K562 (cell line): Measurements from ENCODE around the gene RSF1. TPM values are rescaled to one million over a fixed set of nuclear protein-coding genes. Genes with fewer than 3 reads are reported as not detected.

ENCODE experiments used
- ATAC-seq: fragments of 200-7000 bp; cut with Tn5 transposase; 3 replicates; pipeline ENCODE4 v1.9.1; 2020; ENCODE audit warnings: moderate library complexity
- BruUV-seq: library from RNA; stranded (reverse); fragments of 400-500 nt; replicated peaks from 2 replicates; lab custom pipeline; 2021; lab: Mats Ljungman, UMichigan
- CTCF ChIA-PET: fragments of 300-600 bp; formaldehyde crosslinking; extraction: SDS; loops from one replicate; lab custom pipeline; 2021; ENCODE audit warnings: low intra/inter-chr PET ratio; lab: Yijun Ruan, JAX
- POLR2A ChIA-PET: fragments of 300-600, 350-650 bp; sonication (Branson Sonifier 250); formaldehyde crosslinking; extraction: SDS; loops from one replicate; lab custom pipeline; 2021; ENCODE audit warnings: antibody characterized with exemption, inconsistent platforms; lab: Yijun Ruan, JAX
- DNase-seq, 4 experiments: peaks; one replicate each; pipeline versions ENCODE4 v3.0.0 to v3.0.0-alpha.2; 2011 to 2018; ENCODE audit warnings: low spot score in 3 of 4, mixed read lengths in 3 of 4; ENCODE audit errors: extremely low read depth in 1 of 4
- FAIRE-seq: peaks from 2 replicates; lab custom pipeline; 2011; peaks lifted over from hg19 to GRCh38; lab: Jason Lieb, UNC
- H2AFZ ChIP-seq: 2 replicates; pipeline ENCODE4 v1.6.0; 2011; ENCODE audit warnings: low read depth, low read length, control low read depth, inconsistent platforms
- H3K27ac ChIP-seq: fragments of 200-600 bp; 3 replicates; pipeline ENCODE4 v1.8.0; 2011; ENCODE audit warnings: low read depth, mild to moderate bottlenecking, control low read depth, inconsistent platforms, low read length, moderate library complexity, mixed read lengths; ENCODE audit errors: extremely low read depth
- H3K27me3 ChIP-seq, 2 experiments: fragments of 300-600 bp in 1 of 2; 2 replicates in 1 of 2; 3 replicates in 1 of 2; pipeline versions ENCODE4 v1.6.0 to v1.8.0; 2011; ENCODE audit warnings: inconsistent platforms in 2 of 2, low read length in 2 of 2, mild to moderate bottlenecking in 1 of 2, mixed read lengths in 1 of 2, moderate library complexity in 1 of 2; ENCODE audit not compliant: control insufficient read depth in 2 of 2, insufficient read depth in 2 of 2
- H3K36me3 ChIP-seq: fragments of 300-600 bp; 3 replicates; pipeline ENCODE4 v1.8.0; 2011; ENCODE audit warnings: mild to moderate bottlenecking, low read length, inconsistent platforms; ENCODE audit not compliant: control insufficient read depth, insufficient read depth
- H3K4me1 ChIP-seq, 2 experiments: fragments of 200-600 bp in 1 of 2; replicated peaks in 1 of 2; 2 replicates in 1 of 2; 3 replicates in 1 of 2; pipeline versions ENCODE4 v1.5.1 to v1.8.0; 2011; ENCODE audit warnings: inconsistent platforms in 2 of 2, low read length in 2 of 2, mild to moderate bottlenecking in 1 of 2, mixed read lengths in 1 of 2, moderate library complexity in 1 of 2; ENCODE audit not compliant: control insufficient read depth in 2 of 2, insufficient read depth in 2 of 2
- H3K4me2 ChIP-seq: 2 replicates; pipeline ENCODE4 v1.6.1; 2011; ENCODE audit warnings: low read length, control low read depth, inconsistent platforms, mixed read lengths; ENCODE audit not compliant: insufficient read depth
- H3K4me3 ChIP-seq: fragments of 200-600 bp; sonication (generic), shearing (Covaris generic); 2 replicates; pipeline ENCODE4 v1.5.1; 2016; ENCODE audit warnings: control low read depth, inconsistent platforms
- H3K79me2 ChIP-seq: fragments of 200-600 bp; 3 replicates; pipeline ENCODE4 v1.8.0; 2011; ENCODE audit warnings: low read length, inconsistent platforms; ENCODE audit not compliant: control insufficient read depth, insufficient read depth
- H3K9ac ChIP-seq, 2 experiments: 2 replicates each; pipeline versions ENCODE4 v1.6.0 to v1.6.1; 2011; ENCODE audit warnings: low read depth in 2 of 2, low read length in 2 of 2, control low read depth in 1 of 2, inconsistent platforms in 1 of 2, mild to moderate bottlenecking in 1 of 2, mixed read lengths in 1 of 2; ENCODE audit not compliant: insufficient read depth in 1 of 2
- H3K9me1 ChIP-seq: one replicate; pipeline ENCODE4 v1.6.0; 2011; ENCODE audit warnings: inconsistent platforms, mild to moderate bottlenecking, low read length, moderate library complexity; ENCODE audit not compliant: control insufficient read depth, insufficient read depth
- H3K9me3 ChIP-seq: replicated peaks from 2 replicates; pipeline ENCODE4 v1.5.1; 2011; ENCODE audit warnings: low read depth, low read length, inconsistent platforms; ENCODE audit not compliant: control insufficient read depth, insufficient read depth
- H4K20me1 ChIP-seq: replicated peaks from 2 replicates; pipeline ENCODE4 v1.6.1; 2011; ENCODE audit warnings: low read length, inconsistent platforms, mixed read lengths; ENCODE audit not compliant: control insufficient read depth, insufficient read depth
- ARID1B ChIP-seq: fragments of 450-650 bp; IDR thresholded peaks from 2 replicates; pipeline ENCODE4 v1.6.1; 2016; ENCODE audit warnings: antibody characterized with exemption, mild to moderate bottlenecking, inconsistent platforms
- BDP1 ChIP-seq: IDR thresholded peaks from 3 replicates; pipeline ENCODE4 v1.6.1; 2011; ENCODE audit not compliant: insufficient read length, insufficient read depth
- DDX20 ChIP-seq: fragments of 450-650 bp; IDR thresholded peaks from 2 replicates; pipeline ENCODE4 v1.6.1; 2016; ENCODE audit warnings: missing genetic modification characterization, low read depth, mild to moderate bottlenecking, missing compliant biosample characterization, moderate library complexity
- DPF2 ChIP-seq: fragments of 450-650 bp; IDR thresholded peaks from 2 replicates; pipeline ENCODE4 v1.6.1; 2016
- FOSL1 ChIP-seq: fragments of 200-800 bp; sonication (Bioruptor generic); conservative IDR thresholded peaks from 2 replicates; pipeline ENCODE4 v1.6.1; 2016; ENCODE audit warnings: missing genetic modification characterization, missing compliant biosample characterization
- FOXP4 ChIP-seq: sonication (generic); formaldehyde crosslinking; IDR thresholded peaks from 2 replicates; pipeline ENCODE4 v1.8.0; 2022; ENCODE audit warnings: mild to moderate bottlenecking, missing genetic modification reagents, borderline replicate concordance
- HMG20B ChIP-seq: fragments of 250-450 bp; sonication (Bioruptor Pico); IDR thresholded peaks from 2 replicates; pipeline ENCODE4 v1.5.0; 2021; ENCODE audit warnings: mild to moderate bottlenecking
- MTA1 ChIP-seq: fragments of 450-650 bp; IDR thresholded peaks from 2 replicates; pipeline ENCODE4 v1.6.1; 2017; ENCODE audit warnings: borderline replicate concordance
- NFATC3 ChIP-seq: fragments of 450-650 bp; IDR thresholded peaks from 2 replicates; pipeline ENCODE4 v1.6.1; 2017; ENCODE audit warnings: mild to moderate bottlenecking
- NR2C2 ChIP-seq, 2 experiments: fragments of 200-800 bp in 1 of 2; sonication (Bioruptor generic) in 1 of 2; sonication (generic) in 1 of 2; formaldehyde crosslinking in 1 of 2; IDR thresholded peaks; 2 replicates each; pipeline versions ENCODE4 v1.6.1 to v1.8.0; 2016 to 2022; ENCODE audit warnings: mild to moderate bottlenecking in 1 of 2, missing compliant biosample characterization in 1 of 2, missing genetic modification characterization in 1 of 2, missing genetic modification reagents in 1 of 2
- RFX5 ChIP-seq: IDR thresholded peaks from 2 replicates; pipeline ENCODE4 v1.6.1; 2011; ENCODE audit warnings: low read depth, mild to moderate bottlenecking, improper control_type of control experiment, low read length
- SFPQ ChIP-seq: fragments of 200-400 bp; formaldehyde crosslinking; IDR thresholded peaks from 2 replicates; pipeline ENCODE4 v1.6.1; 2017; ENCODE audit warnings: mild to moderate bottlenecking, low read depth, low read length, moderate library complexity
- SLC30A9 ChIP-seq: fragments of 250-450 bp; sonication (Bioruptor Pico); IDR thresholded peaks from 2 replicates; pipeline ENCODE4 v1.8.0; 2022; ENCODE audit warnings: mild to moderate bottlenecking, moderate library complexity
- SMARCA4 ChIP-seq: fragments of 450-650 bp; IDR thresholded peaks from 2 replicates; pipeline ENCODE4 v1.6.1; 2016
- SNIP1 ChIP-seq: fragments of 450-650 bp; IDR thresholded peaks from 2 replicates; pipeline ENCODE4 v1.7.1; 2017; ENCODE audit warnings: low read depth, mild to moderate bottlenecking
- TCF3 ChIP-seq: sonication (generic); formaldehyde crosslinking; IDR thresholded peaks from 2 replicates; pipeline ENCODE4 v1.4.0; 2020; ENCODE audit warnings: mild to moderate bottlenecking, missing genetic modification reagents
- TCF7L2 ChIP-seq: fragments of 150-350 bp; IDR thresholded peaks from 2 replicates; pipeline ENCODE4 v1.6.1; 2016; ENCODE audit warnings: low read depth, mild to moderate bottlenecking, low read length, moderate library complexity
- VEZF1 ChIP-seq: fragments of 200-800 bp; sonication (Bioruptor generic); IDR thresholded peaks from 2 replicates; pipeline ENCODE4 v1.6.1; 2017; ENCODE audit warnings: missing genetic modification characterization, missing compliant biosample characterization
- WGBS: fragments of 100-300 bp; shearing (Covaris generic); methylation state at CpG from one replicate; pipeline ENCODE4 v1.1.6; 2016; ENCODE audit warnings: low coverage, mixed read lengths; ENCODE audit not compliant: insufficient coverage; ENCODE audit errors: missing lambda C conversion rate; 5-methylcytosine and 5-hydroxymethylcytosine counted together
- in situ Hi-C: fragments of 300-500 bp; cut with MboI; formaldehyde crosslinking; loops from 4 replicates; pipeline ENCODE4 v1.15.0; 2018; ENCODE audit warnings: inconsistent platforms, mixed read lengths
- intact Hi-C: fragments of 100-400 bp; cut with micrococcal nuclease; formaldehyde crosslinking; loops from 2 replicates; pipeline ENCODE4 v1.14.2; 2022
- polyA plus RNA-seq, 8 experiments: library from polyadenylated mRNA; depleted of rRNA in 4 of 8; stranded (reverse) in 5 of 8; unstranded in 3 of 8; fragments of >200 nt; fragmentation: Nextera tagmentation in 2 of 8; fragmentation: Illumina TruSeq in 1 of 8; extraction: Ambion mirVana in 2 of 8; extraction: Trizol in 1 of 8; gene quantifications; 2 replicates each; pipeline versions ENCODE4 v1.2.1 to v1.2.3, GENCODE V29; 2011 to 2014; ENCODE audit warnings: inconsistent platforms in 1 of 8, missing spikeins in 1 of 8
- total RNA-seq, 7 experiments: library from RNA; depleted of rRNA in 6 of 7; stranded (reverse); fragments of >200 nt in 6 of 7; fragmentation: Illumina TruSeq in 2 of 7; extraction: Trizol in 2 of 7; gene quantifications; 2 replicates each; pipeline versions ENCODE4 v1.2.1 to v1.2.3, GENCODE V29; 2011 to 2021; ENCODE audit warnings: low replicate concordance in 1 of 7

Gene RSF1
- total and polyA plus RNA-seq, 9 of the 15 experiments (the other 6 are each of a cell fraction or from before 2014, with no cell fraction given): 9.7 to 63.6 (median 42.8) TPM

- Histone ChIP-seq H3K9ac (no peak overlapping the region), H3K4me3 (no peak overlapping the region), H2AFZ (no peak overlapping the region), H3K79me2 (no peaks in the 10 kb centered on the region), H3K27me3 (no peaks in the 10 kb centered on the region), H4K20me1 (no peaks in the 10 kb centered on the region), H3K9me1 (no peaks in the 10 kb centered on the region), H3K4me2 (no peak overlapping the region), H3K9me3 (no peaks in the 10 kb centered on the region), H3K4me1 (no peaks in the 10 kb centered on the region), H3K36me3 (peaks cover 76% of the 10 kb centered on the region), H3K27ac (no peak overlapping the region)
- CTCF ChIA-PET: no interaction called here
- ATAC-seq: no peak
- POLR2A ChIA-PET: interaction anchor here (0.9 to 1.4 kb wide), 2 partner anchors 10 to 12 kb away, joined by 3 to 4 read pairs; no protein-coding TSS in a partner anchor
- intact Hi-C loops (no loop called here), in situ Hi-C loops (no loop called here)
- no peak for FAIRE-seq
- BruUV-seq: no TSS peak
- 57% methylated on average over 2 of the region's 2 CpGs for WGBS
- no peak for DNase-seq
- TF ChIP-seq HMG20B (CRISPR knock-in tag): no peak
- TF ChIP-seq DPF2: peak; percentile 31; the same call in 1 of the 2 replicates
- TF ChIP-seq RFX5: no peak
- TF ChIP-seq SFPQ: no peak
- no peak for TF ChIP-seq NR2C2 (CRISPR knock-in tag; IDR thresholded peaks at IDR 0.05)
- TF ChIP-seq NR2C2 (tag; IDR thresholded peaks at IDR 0.05): no peak
- TF ChIP-seq TCF7L2: no peak
- TF ChIP-seq SNIP1: no peak
- no peak for TF ChIP-seq TCF3 (CRISPR knock-in tag)
- no peak for TF ChIP-seq FOXP4 (CRISPR knock-in tag)
- peak; percentile 51; the same call in 1 of the 2 replicates for TF ChIP-seq ARID1B
- TF ChIP-seq DDX20: no peak
- no peak for TF ChIP-seq MTA1
- TF ChIP-seq SMARCA4: peak; percentile 33; the same call in 1 of the 2 replicates
- peak; percentile 61 for TF ChIP-seq FOSL1 (tag)
- TF ChIP-seq VEZF1: no peak
- TF ChIP-seq BDP1: no peak
- TF ChIP-seq NFATC3: no peak
- TF ChIP-seq SLC30A9: no peak
Observed at GRCh38 chr11:77669848-77670511, 150.5 kb downstream of the RSF1 start.
